DLD1 (cell line): Measurements from ENCODE around the gene HSD17B13.
"Not testable (repeated sequence)": the region's sequence is repeated elsewhere in the genome, so short reads cannot be mapped to it uniquely, and the experiment has no call there.

Experiments used
- in situ Hi-C: cut with HindIII; loops from 2 replicates; pipeline ENCODE4 v1.10.0; 2017; ENCODE audit warnings: low sequenced_read_pairs

The HSD17B13 gene, protein sequence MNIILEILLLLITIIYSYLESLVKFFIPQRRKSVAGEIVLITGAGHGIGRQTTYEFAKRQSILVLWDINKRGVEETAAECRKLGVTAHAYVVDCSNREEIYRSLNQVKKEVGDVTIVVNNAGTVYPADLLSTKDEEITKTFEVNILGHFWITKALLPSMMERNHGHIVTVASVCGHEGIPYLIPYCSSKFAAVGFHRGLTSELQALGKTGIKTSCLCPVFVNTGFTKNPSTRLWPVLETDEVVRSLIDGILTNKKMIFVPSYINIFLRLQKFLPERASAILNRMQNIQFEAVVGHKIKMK

GRCh38 chr4:87322754-87323153 lies at the start of gene HSD17B13:
Gene HSD17B13 (minus strand): TSS chr4:87322882. CDS start chr4:87322841, 41 bp downstream.
- in situ Hi-C loops, result no loop called here

DNA sequence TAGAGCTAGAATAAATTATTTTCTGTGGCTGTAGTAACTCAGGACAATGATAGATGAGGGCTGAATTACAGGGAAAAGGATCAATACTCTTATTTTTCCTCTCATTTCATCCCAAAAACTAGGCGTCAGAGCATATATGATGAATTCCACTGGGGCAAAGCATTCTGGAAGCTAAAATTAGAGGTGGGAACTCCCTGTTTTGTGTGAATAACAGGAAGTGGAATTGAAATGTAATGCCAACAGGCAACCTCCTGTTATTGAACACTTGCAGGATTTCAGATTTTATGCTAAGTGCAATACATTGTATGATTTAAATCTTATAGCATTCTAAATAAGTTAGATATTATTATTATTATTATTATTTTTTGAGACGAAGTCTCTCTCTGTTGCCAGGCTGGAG lies 47.4 kb upstream of the HSD17B13 start:
- in situ Hi-C loops, result no loop called here

- in situ Hi-C loops, result no loop called here
Measured at GRCh38 chr4:87366521-87367162, 44.0 kb upstream of the HSD17B13 start.

DNA sequence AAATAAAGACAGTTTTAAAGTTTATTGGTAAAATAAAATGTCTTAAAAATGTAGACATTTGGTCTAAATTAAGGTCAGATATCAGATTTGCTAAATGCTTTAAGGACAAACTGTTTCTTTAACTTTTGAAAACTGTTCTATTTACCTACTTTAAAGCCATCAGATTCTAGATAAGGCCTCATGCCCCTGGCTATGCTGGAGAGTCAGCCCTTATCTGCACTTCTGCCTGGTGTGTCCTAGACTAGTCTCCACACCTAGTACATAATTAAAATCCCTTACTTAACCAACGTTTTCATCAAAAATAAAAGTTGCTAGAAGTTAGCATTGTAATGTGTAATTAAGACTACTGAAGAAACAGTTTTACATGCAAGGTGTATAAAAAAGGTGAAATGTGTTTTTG lies 42.7 kb upstream of the HSD17B13 start:
- in situ Hi-C loops, result no loop called here

DNA sequence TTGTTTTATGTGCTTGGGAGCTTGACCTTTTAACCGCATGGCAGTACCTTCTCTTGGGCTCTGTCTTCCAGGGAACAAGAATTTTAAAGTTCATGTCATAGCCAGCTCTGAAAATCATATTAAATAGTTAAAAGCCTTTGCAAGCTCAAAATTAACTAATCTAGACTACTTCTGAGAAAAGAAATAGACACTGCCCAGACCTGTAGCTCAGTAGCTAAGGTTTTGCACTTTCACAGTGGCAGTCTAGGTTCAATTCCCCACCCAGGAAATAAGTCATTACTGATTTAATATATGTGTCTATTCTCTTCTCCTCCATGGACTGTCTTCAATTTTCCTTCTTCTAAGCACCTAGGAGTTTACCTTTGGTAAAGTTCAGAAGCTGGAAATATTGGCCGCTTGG lies 40.9 kb upstream of the HSD17B13 start:
- in situ Hi-C loops, result no loop called here

DNA sequence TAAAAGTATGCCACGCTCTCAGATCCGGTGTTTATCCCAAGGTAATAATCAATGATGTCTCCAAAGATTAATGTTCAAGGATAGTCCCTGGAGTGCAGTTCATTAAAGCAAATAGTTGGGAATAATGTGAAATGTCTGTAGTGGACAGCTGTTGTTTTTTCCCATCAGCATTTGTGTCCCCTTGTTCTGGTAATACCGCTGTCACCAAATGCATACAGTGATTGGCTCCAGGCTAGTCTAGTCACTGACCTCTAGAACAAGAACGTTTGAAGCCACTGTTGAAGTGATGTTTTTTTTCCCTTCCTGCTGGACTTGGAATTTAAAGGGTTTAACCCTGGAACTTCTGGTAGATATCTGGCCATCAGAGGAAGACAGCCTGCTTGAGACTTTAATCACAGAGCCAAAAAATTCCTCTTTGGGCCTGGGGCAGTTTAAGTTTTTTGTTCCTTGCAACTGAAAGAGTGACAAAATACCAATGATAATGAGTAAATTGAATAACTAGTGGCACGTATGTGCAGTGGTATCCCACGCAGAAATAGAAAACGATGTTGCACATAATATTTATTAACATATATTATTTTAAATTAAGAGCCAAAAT lies 37.8 kb upstream of the HSD17B13 start:
- in situ Hi-C loops, result no loop called here

DNA sequence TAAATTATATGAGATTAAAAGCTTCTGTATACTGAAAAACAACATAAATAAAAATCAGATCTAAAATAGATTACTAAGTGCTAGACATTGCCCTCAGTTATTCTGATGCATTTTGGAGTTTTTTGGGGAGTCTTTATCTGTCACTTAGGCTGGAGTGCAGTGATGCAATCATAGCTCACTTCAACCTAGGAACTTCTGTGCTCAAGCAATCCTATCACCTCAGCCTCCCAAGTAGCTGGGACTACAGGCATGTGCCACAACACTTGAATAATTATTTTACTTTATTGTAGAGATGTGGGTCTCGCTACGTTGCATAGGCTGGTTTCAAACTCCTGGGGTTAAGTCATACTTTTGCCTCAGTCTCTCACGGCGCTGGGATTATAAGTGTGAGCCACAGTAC lies 36.6 kb upstream of the HSD17B13 start:
- in situ Hi-C loops, result no loop called here

DNA sequence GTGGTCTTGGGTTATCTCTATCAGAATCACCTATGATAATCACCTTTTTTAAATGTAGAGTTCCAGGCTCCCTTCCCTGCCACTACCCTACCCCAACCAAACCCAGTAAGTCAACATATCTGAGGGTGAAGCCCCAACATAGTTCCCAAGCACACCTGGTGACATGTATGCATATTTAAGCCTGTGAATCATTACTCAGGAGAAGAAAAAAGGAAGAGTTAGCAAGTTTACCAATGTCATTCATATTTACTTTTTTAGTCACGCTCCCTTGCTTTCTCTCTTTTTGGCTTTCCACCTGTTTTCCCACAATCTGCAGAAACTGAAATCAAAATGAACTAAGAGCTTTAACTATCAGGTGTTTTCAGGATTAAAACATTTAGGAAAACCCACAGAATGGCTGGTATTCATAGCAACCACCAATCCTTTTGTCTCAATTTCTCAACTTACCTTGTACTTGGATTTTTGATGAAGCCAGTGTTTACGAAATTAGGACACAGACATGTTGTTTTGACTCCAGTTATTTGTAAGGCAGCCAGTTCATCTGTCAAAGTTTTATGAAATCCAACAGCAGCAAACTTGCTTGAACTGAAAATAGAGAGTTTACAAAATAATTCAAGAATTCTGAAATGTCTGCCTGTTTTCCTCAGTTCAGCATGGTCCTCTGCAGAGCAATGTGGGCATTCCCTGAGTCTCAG lies 34.3 kb upstream of the HSD17B13 start:
- in situ Hi-C loops, result no loop called here

GRCh38 chr4:87354168-87355102 lies 31.8 kb upstream of the HSD17B13 start:
- in situ Hi-C loops, result no loop called here

- in situ Hi-C loops, result no loop called here
Measured at GRCh38 chr4:87353592-87353991, 30.9 kb upstream of the HSD17B13 start.

- in situ Hi-C loops, result no loop called here
Measured at GRCh38 chr4:87345139-87345538, 22.5 kb upstream of the HSD17B13 start.

- in situ Hi-C loops, result no loop called here
Measured at GRCh38 chr4:87342872-87343271, 20.2 kb upstream of the HSD17B13 start.

DNA sequence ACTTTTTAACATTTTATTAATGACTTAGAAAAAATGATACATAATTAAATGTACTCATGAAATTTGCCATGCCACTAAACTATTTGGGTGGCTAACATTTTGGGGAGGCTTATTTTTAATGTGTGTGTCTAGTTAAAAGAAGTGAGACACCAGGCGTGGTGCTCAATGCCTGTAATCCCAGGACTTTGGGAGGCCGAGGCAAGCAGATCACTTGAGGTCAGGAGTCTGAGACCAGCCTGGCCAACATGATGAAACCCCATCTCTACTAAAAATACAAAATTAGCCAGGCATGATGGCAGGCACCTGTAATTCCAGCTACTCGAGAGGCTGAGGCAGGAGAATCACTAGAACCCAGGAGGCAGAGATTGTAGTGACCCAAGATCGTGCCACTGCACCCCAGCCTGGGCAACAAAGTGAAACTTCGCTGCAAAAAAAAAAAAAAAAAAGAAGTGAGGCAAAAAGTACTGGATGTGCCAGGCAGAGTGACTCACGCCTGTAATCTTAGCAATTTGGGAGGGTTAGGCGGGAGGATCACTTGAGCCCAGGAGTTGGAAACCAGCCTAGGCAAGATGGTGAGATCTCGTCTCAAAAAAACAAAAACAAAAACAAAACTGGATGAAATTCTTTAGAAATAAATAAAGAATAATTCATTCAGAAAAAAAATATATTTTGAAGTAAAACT lies 19.4 kb upstream of the HSD17B13 start:
- in situ Hi-C loops, result not testable (repeated sequence)

- in situ Hi-C loops, result no loop called here
Measured at GRCh38 chr4:87339440-87339839, 16.8 kb upstream of the HSD17B13 start.

GRCh38 chr4:87337361-87337760 lies 14.7 kb upstream of the HSD17B13 start:
- in situ Hi-C loops, result no loop called here

- in situ Hi-C loops, result no loop called here
Measured at GRCh38 chr4:87333267-87333666, 10.6 kb upstream of the HSD17B13 start.

- in situ Hi-C loops, result no loop called here
Measured at GRCh38 chr4:87330761-87331160, 8.1 kb upstream of the HSD17B13 start.

- in situ Hi-C loops, result no loop called here
Measured at GRCh38 chr4:87327136-87327535, 4.5 kb upstream of the HSD17B13 start.

GRCh38 chr4:87326460-87326859 lies 3.8 kb upstream of the HSD17B13 start:
- in situ Hi-C loops, result no loop called here

GRCh38 chr4:87321888-87322287 lies 794 bp downstream of the HSD17B13 start:
- in situ Hi-C loops, result no loop called here
